Measurements from ENCODE around the gene PMEPA1. TPM values are rescaled to one million over a fixed set of nuclear protein-coding genes. Genes with fewer than 3 reads are reported as not detected.

Gene PMEPA1
- total RNA-seq, 6 donors from 2014 or later: 2.1 to 60.9 (median 17.6) TPM

DNA sequence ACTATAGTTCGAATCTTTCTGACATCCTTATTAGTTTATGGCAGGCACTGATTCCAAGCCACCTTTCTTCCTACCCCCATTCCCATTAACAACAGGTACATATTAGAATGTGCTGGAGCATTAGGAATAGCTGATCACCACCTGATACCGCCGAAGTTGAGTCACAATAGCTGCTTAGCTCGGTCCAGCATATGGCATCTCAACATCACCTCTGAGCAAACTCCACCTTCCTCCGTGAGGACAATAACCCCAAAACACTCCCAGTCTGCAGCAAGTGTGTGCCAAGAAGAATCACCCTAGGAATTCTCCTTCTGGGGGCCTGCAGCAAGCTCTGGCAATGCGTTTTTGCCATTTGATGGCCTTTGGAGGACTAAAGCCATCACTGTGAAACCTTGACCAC, 8.7 kb downstream of the PMEPA1 start:
- H3K9me3 ChIP-seq: no peaks in the 10 kb centered on the region
- WGBS, 2 donors: 81 to 90% methylated on average over 6 of the region's 6 CpGs
- no peaks in the 10 kb centered on the region for H3K27me3 ChIP-seq
- no peak overlapping the region for H3K27ac ChIP-seq
- H3K4me3 ChIP-seq: no peak overlapping the region
- no peak for TF ChIP-seq EP300 (IDR thresholded peaks at IDR 0.05)
- TF ChIP-seq, protein P1, sequence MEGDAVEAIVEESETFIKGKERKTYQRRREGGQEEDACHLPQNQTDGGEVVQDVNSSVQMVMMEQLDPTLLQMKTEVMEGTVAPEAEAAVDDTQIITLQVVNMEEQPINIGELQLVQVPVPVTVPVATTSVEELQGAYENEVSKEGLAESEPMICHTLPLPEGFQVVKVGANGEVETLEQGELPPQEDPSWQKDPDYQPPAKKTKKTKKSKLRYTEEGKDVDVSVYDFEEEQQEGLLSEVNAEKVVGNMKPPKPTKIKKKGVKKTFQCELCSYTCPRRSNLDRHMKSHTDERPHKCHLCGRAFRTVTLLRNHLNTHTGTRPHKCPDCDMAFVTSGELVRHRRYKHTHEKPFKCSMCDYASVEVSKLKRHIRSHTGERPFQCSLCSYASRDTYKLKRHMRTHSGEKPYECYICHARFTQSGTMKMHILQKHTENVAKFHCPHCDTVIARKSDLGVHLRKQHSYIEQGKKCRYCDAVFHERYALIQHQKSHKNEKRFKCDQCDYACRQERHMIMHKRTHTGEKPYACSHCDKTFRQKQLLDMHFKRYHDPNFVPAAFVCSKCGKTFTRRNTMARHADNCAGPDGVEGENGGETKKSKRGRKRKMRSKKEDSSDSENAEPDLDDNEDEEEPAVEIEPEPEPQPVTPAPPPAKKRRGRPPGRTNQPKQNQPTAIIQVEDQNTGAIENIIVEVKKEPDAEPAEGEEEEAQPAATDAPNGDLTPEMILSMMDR (IDR thresholded peaks at IDR 0.05): no peak
- no peak for TF ChIP-seq POLR2A (IDR thresholded peaks at IDR 0.05)
- TF ChIP-seq POLR2AphosphoS5 (IDR thresholded peaks at IDR 0.05): no peak
- no peak for DNase-seq
- H3K36me3 ChIP-seq: no peaks in the 10 kb centered on the region
- ATAC-seq (ENCODE audit: low FRiP score in 2 of 2): no peak
- peaks cover 6 to 14% (median 8%) of the 10 kb centered on the region in 4 donors for H3K4me1 ChIP-seq

DNA sequence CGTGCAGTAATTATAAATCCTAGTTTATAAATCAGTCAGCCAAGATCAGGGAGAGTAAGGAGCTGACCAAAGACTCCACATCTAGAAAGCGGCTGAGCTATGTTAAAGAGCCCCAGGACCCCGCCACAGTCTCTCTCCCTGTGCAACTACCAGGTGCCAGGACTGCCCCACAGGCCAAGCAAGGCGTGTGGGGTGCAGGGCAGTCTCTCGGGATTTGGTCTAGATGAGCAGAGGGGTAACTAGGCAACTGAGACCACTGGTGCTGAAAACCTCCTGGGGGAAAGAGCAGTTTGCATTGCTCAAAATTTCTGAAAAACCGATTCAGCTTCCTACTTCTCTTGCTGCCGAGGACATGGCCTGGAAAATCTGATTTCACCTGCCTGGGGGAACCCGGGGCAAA, 10.4 kb downstream of the PMEPA1 start:
- Histone ChIP-seq H3K9me3 (no peaks in the 10 kb centered on the region), H3K36me3 (no peaks in the 10 kb centered on the region), H3K27ac (no peak overlapping the region), H3K27me3 (no peaks in the 10 kb centered on the region), H3K4me3 (no peak overlapping the region), H3K4me1 (peaks cover 6 to 30% (median 22%) of the 10 kb centered on the region in 4 donors)
- no peak for DNase-seq
- ATAC-seq (ENCODE audit: low FRiP score in 2 of 2): no peak
- no peak for TF ChIP-seq EP300 (IDR thresholded peaks at IDR 0.05)
- TF ChIP-seq POLR2A (IDR thresholded peaks at IDR 0.05): no peak
- TF ChIP-seq, protein P1 (IDR thresholded peaks at IDR 0.05): no peak
- WGBS, 2 donors: 84 to 90% methylated on average over 8 of the region's 8 CpGs

DNA sequence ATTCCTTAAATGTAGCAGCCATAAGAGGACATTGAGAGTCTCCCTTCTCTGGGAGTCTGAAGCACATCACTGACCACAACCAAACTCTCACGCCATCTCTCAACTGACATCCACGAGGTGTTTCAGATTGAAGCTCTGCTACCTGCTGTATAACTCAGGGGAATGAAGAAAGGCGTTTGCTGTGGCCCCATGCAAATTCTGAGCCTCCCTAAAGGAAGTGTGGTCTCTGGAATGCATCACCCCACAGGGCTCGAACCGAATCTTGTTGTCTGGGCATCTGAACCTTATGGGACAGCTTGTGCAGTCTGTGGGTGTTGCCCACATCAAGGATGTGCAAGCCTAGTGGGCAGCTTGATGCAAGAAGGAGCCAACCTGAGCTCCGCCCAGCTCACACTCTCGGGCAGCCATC, 10.9 kb downstream of the PMEPA1 start:
- Histone ChIP-seq H3K27me3 (no peaks in the 10 kb centered on the region), H3K9me3 (no peaks in the 10 kb centered on the region), H3K36me3 (no peaks in the 10 kb centered on the region), H3K4me1 (peaks cover 6 to 35% (median 22%) of the 10 kb centered on the region in 4 donors), H3K27ac (no peak overlapping the region), H3K4me3 (no peak overlapping the region)
- no peak for ATAC-seq (ENCODE audit: low FRiP score in 2 of 2)
- 80 to 82% methylated on average over 7 of the region's 7 CpGs for WGBS, 2 donors
- DNase-seq: no peak
- TF ChIP-seq EP300 (IDR thresholded peaks at IDR 0.05): no peak
- TF ChIP-seq, protein P1 (IDR thresholded peaks at IDR 0.05): no peak
- TF ChIP-seq POLR2AphosphoS5 (IDR thresholded peaks at IDR 0.05): no peak
- no peak for TF ChIP-seq POLR2A (IDR thresholded peaks at IDR 0.05)

DNA sequence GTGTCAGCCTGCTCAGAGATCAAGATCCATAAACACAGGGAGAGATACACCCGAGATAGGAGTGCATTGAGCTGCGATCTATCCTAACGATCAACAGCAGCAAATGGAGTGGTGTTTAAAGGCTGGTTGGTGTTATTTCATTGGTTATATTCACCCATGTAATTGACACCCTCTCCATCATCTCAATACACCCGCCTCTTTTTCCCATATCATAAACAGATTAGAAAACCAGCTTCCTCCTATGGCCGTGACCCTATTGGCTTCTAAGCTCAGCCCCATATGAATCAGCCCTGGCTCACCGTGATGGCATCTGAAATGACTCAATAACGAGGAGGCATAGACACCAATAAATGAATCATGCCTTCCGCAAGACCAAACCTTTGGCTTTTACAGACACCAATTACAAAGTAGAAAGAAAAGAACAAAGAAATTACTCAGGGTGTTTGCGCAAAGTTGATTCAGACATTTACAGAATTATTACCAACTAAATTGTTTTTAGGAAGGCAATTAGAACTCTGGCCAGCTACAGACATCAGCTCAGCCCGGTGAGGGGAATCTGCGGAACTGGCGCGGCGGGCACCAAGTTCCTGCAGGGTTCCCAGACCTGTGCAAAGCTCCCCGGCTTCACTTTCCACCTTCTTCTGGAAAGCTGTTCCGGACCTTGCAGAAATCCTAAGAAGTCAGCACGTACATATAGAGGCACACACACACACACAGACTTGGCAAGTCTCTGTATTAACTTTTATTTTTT, 11.5 kb downstream of the PMEPA1 start:
- TF ChIP-seq POLR2AphosphoS5 (IDR thresholded peaks at IDR 0.05): peak in 1 of 2 donors; percentile 15
- no peak for TF ChIP-seq EP300 (IDR thresholded peaks at IDR 0.05)
- DNase-seq (peak in 1 of 2 donors; percentile 51), ATAC-seq (ENCODE audit: low FRiP score in 2 of 2) (peak in 1 of 2 donors; percentile 80)
- Histone ChIP-seq H3K4me3 (no peak overlapping the region), H3K27ac (no peak overlapping the region), H3K27me3 (no peaks in the 10 kb centered on the region), H3K9me3 (no peaks in the 10 kb centered on the region), H3K36me3 (no peaks in the 10 kb centered on the region), H3K4me1 (peaks cover 10 to 41% (median 24%) of the 10 kb centered on the region in 4 donors)
- 80 to 84% methylated on average over 17 of the region's 17 CpGs for WGBS, 2 donors

DNA sequence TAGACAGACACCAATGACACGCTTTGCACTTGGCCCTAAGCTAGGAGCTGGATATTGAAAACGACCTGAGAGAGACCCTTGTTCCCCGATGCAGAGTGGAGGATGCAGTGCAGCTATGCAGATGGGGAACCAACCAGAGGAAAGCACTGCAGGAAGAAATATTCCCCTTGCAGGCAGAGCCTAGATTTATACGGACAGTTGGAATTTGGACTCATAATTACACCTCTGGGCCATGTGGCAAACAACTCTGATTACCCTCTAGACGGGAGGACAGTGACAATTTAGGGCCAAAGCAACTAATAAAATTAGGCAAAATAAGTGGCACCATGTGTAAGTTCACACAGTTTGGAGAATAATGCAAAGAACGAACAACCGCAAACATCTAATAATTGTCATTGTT, 12.3 kb downstream of the PMEPA1 start:
- Histone ChIP-seq H3K27ac (no peak overlapping the region), H3K9me3 (no peaks in the 10 kb centered on the region), H3K4me3 (no peak overlapping the region), H3K4me1 (peaks cover 13 to 45% (median 28%) of the 10 kb centered on the region in 4 donors), H3K36me3 (no peaks in the 10 kb centered on the region), H3K27me3 (no peaks in the 10 kb centered on the region)
- DNase-seq (no peak), ATAC-seq (ENCODE audit: low FRiP score in 2 of 2) (no peak)
- no peak for TF ChIP-seq POLR2AphosphoS5 (IDR thresholded peaks at IDR 0.05)
- no peak for TF ChIP-seq POLR2A (IDR thresholded peaks at IDR 0.05)
- TF ChIP-seq EP300 (IDR thresholded peaks at IDR 0.05): no peak
- TF ChIP-seq, protein P1 (IDR thresholded peaks at IDR 0.05): no peak
- 74 to 77% methylated on average over 7 of the region's 7 CpGs for WGBS, 2 donors
